GM23338 (cell line): ENCODE data around the gene FSIP1. TPM values are rescaled to one million over a fixed set of nuclear protein-coding genes. Genes with fewer than 3 reads are reported as not detected.

ENCODE experiments used
- ATAC-seq: fragments of 200-7000 bp; cut with Tn5 transposase; 3 replicates; pipeline ENCODE4 v1.9.1; 2020
- DNase-seq: peaks from one replicate; pipeline ENCODE4 v3.0.0-alpha.2; 2015; ENCODE audit warnings: low spot score
- H2AFZ ChIP-seq: fragments of 200-600 bp; sonication (generic); 2 replicates; pipeline ENCODE4 v1.8.0; 2016; ENCODE audit warnings: antibody characterized with exemption, mild to moderate bottlenecking, moderate library complexity
- H3F3A ChIP-seq: fragments of 200-600 bp; sonication (generic); replicated peaks from 2 replicates; pipeline ENCODE4 v1.8.0; 2017; ENCODE audit warnings: antibody characterized with exemption, mixed run types, low read depth
- H3K27ac ChIP-seq: fragments of 200-600 bp; sonication (generic); 2 replicates; pipeline ENCODE4 v1.6.1; 2016; ENCODE audit warnings: low read depth
- H3K27me3 ChIP-seq: fragments of 200-600 bp; sonication (generic); 2 replicates; pipeline ENCODE4 v1.8.0; 2016; ENCODE audit warnings: mild to moderate bottlenecking, mixed run types, moderate library complexity; ENCODE audit not compliant: insufficient read depth
- H3K36me3 ChIP-seq: fragments of 200-600 bp; sonication (generic); 2 replicates; pipeline ENCODE4 v1.8.0; 2016; ENCODE audit warnings: mild to moderate bottlenecking; ENCODE audit not compliant: insufficient read depth
- H3K4me1 ChIP-seq: fragments of 200-600 bp; sonication (generic); 2 replicates; pipeline ENCODE4 v1.8.0; 2016; ENCODE audit warnings: mild to moderate bottlenecking, moderate library complexity; ENCODE audit not compliant: insufficient read depth
- H3K4me2 ChIP-seq: fragments of 200-600 bp; sonication (generic); 2 replicates; pipeline ENCODE4 v1.7.1; 2017; ENCODE audit warnings: mixed run types
- H3K4me3 ChIP-seq: fragments of 200-600 bp; sonication (generic); 2 replicates; pipeline ENCODE4 v1.6.1; 2016; ENCODE audit warnings: mixed run types
- H3K79me2 ChIP-seq: fragments of 200-600 bp; sonication (generic); replicated peaks from 2 replicates; pipeline ENCODE4 v1.8.0; 2017; ENCODE audit warnings: mild to moderate bottlenecking; ENCODE audit not compliant: insufficient read depth
- H3K9me2 ChIP-seq: fragments of 200-600 bp; sonication (generic); 2 replicates; pipeline ENCODE4 v1.8.0; 2017; ENCODE audit not compliant: insufficient read depth
- H4K20me1 ChIP-seq: fragments of 200-600 bp; sonication (generic); replicated peaks from 2 replicates; pipeline ENCODE4 v1.8.0; 2017; ENCODE audit warnings: mild to moderate bottlenecking; ENCODE audit not compliant: insufficient read depth
- H3K27ac Mint-ChIP-seq: 2 replicates; pipeline ENCODE4 v1.8.0; 2020; ENCODE audit warnings: inconsistent platforms, mild to moderate bottlenecking, moderate library complexity, mixed read lengths
- H3K27me3 Mint-ChIP-seq: 3 replicates; pipeline ENCODE4 v1.8.0; 2022; ENCODE audit warnings: low read depth, mild to moderate bottlenecking, moderate library complexity, mixed read lengths, inconsistent platforms; ENCODE audit not compliant: insufficient read depth, poor library complexity
- H3K36me3 Mint-ChIP-seq: 3 replicates; pipeline ENCODE4 v1.8.0; 2021; ENCODE audit warnings: low read depth, mild to moderate bottlenecking, inconsistent platforms, moderate library complexity, mixed read lengths
- H3K4me1 Mint-ChIP-seq: 3 replicates; pipeline ENCODE4 v1.8.0; 2020; ENCODE audit warnings: mild to moderate bottlenecking, inconsistent platforms, mixed read lengths
- H3K4me3 Mint-ChIP-seq: 3 replicates; pipeline ENCODE4 v1.8.0; 2021; ENCODE audit warnings: moderate library complexity, mild to moderate bottlenecking, inconsistent platforms, mixed read lengths
- H3K9me3 Mint-ChIP-seq: 3 replicates; pipeline ENCODE4 v1.8.0; 2020; ENCODE audit warnings: moderate library complexity, mild to moderate bottlenecking, inconsistent platforms, mixed read lengths
- ETS1 ChIP-seq: IDR thresholded peaks from 2 replicates; pipeline ENCODE4 v1.6.1; 2016; ENCODE audit warnings: antibody characterized with exemption
- EZH2 ChIP-seq: fragments of 200-600 bp; sonication (generic); IDR thresholded peaks from one replicate; pipeline ENCODE4 v1.8.0; 2017; ENCODE audit warnings: antibody characterized with exemption, mild to moderate bottlenecking, low read depth; ENCODE audit not compliant: unreplicated experiment
- JUNB ChIP-seq: IDR thresholded peaks from one replicate; pipeline ENCODE4 v1.6.1; 2016; ENCODE audit warnings: antibody characterized with exemption; ENCODE audit not compliant: unreplicated experiment
- REST ChIP-seq: IDR thresholded peaks from one replicate; pipeline ENCODE4 v1.6.1; 2018; ENCODE audit warnings: antibody characterized with exemption; ENCODE audit not compliant: unreplicated experiment
- STAT1 ChIP-seq: IDR thresholded peaks from one replicate; pipeline ENCODE4 v1.6.1; 2016; ENCODE audit warnings: antibody characterized with exemption; ENCODE audit not compliant: unreplicated experiment
- ZNF331 ChIP-seq: fragments of 250-450 bp; sonication (Bioruptor Pico); IDR thresholded peaks from 2 replicates; pipeline ENCODE4 v1.5.0; 2020; ENCODE audit warnings: low read depth, mild to moderate bottlenecking, moderate library complexity
- ZNF462 ChIP-seq: fragments of 250-450 bp; sonication (Bioruptor Pico); IDR thresholded peaks from 2 replicates; pipeline ENCODE4 v1.5.0; 2020; ENCODE audit warnings: mild to moderate bottlenecking, moderate library complexity
- polyA plus RNA-seq: library from polyadenylated mRNA; unstranded; fragments of >200 nt; fragmentation: Nextera tagmentation; extraction: Ambion mirVana; gene quantifications from 2 replicates; pipeline ENCODE4 v1.2.1, GENCODE V29; 2016
- total RNA-seq: library from RNA; depleted of rRNA; stranded (reverse); fragments of >200 nt; shearing (Covaris generic); gene quantifications from 2 replicates; pipeline ENCODE4 v1.2.3, GENCODE V29; 2014

FSIP1 gene
- total and polyA plus RNA-seq, 2 experiments from 2014 or later: 0.92 to 2.1 TPM

- no peak overlapping the region for H3K4me2 ChIP-seq
- DNase-seq: no peak
- no peak overlapping the region for H3K27ac ChIP-seq
These were observed 91.6 kb downstream of the FSIP1 start for GRCh38 chr15:39690881-39691634.

GRCh38 chr15:39687965-39688364 is 94.7 kb downstream of the FSIP1 start:
- Histone ChIP-seq H3F3A (no peaks in the 10 kb centered on the region), H3K4me1 (peaks cover 10% of the 10 kb centered on the region), H3K27ac (no peak overlapping the region), H3K27me3 (no peaks in the 10 kb centered on the region), H3K79me2 (no peaks in the 10 kb centered on the region), H3K4me3 (no peak overlapping the region), H3K36me3 (no peaks in the 10 kb centered on the region), H2AFZ (no peak overlapping the region), H3K4me2 (no peak overlapping the region), H3K9me2 (no peaks in the 10 kb centered on the region), H4K20me1 (no peaks in the 10 kb centered on the region)
- no peaks in the 10 kb centered on the region for H3K9me3 Mint-ChIP-seq
- no peak overlapping the region for H3K27ac Mint-ChIP-seq
- peaks cover 4% of the 10 kb centered on the region for H3K27me3 Mint-ChIP-seq
- H3K36me3 Mint-ChIP-seq: no peaks in the 10 kb centered on the region
- H3K4me3 Mint-ChIP-seq: no peak overlapping the region
- H3K4me1 Mint-ChIP-seq: peaks cover 18% of the 10 kb centered on the region
- DNase-seq: no peak
- no peak for ATAC-seq
- TF ChIP-seq STAT1 (no peak), JUNB (no peak), ETS1 (no peak), ZNF331 (CRISPR knock-in tag) (no peak), ZNF462 (CRISPR knock-in tag) (no peak)

More at GRCh38 chr15:39690881-39691634, 91.6 kb downstream of the FSIP1 start:
- Histone ChIP-seq H3K27me3 (no peaks in the 10 kb centered on the region), H3K79me2 (no peaks in the 10 kb centered on the region), H3F3A (no peaks in the 10 kb centered on the region), H3K9me2 (no peaks in the 10 kb centered on the region), H4K20me1 (no peaks in the 10 kb centered on the region), H3K4me3 (no peak overlapping the region), H3K36me3 (no peaks in the 10 kb centered on the region), H3K4me1 (peaks cover 13% of the 10 kb centered on the region), H2AFZ (no peak overlapping the region)
- H3K27me3 Mint-ChIP-seq: peaks cover 4% of the 10 kb centered on the region
- H3K9me3 Mint-ChIP-seq: no peaks in the 10 kb centered on the region
- no peak for ATAC-seq
- TF ChIP-seq REST: no peak
- TF ChIP-seq EZH2: no peak
- no peaks in the 10 kb centered on the region for H3K36me3 Mint-ChIP-seq
- H3K27ac Mint-ChIP-seq: no peak overlapping the region
- H3K4me1 Mint-ChIP-seq: peaks cover 23% of the 10 kb centered on the region
- no peak overlapping the region for H3K4me3 Mint-ChIP-seq
